Activated T-helper 1 cell treated with Interleukin-2 at 50 U/mL for 16 hours (primary cell): ENCODE data around the gene PRDM7.

Experiments
- DNase-seq: peaks from one replicate; pipeline ENCODE4 v3.0.0-alpha.2; 2020; ENCODE audit warnings: low read depth

Gene PRDM7

DNA sequence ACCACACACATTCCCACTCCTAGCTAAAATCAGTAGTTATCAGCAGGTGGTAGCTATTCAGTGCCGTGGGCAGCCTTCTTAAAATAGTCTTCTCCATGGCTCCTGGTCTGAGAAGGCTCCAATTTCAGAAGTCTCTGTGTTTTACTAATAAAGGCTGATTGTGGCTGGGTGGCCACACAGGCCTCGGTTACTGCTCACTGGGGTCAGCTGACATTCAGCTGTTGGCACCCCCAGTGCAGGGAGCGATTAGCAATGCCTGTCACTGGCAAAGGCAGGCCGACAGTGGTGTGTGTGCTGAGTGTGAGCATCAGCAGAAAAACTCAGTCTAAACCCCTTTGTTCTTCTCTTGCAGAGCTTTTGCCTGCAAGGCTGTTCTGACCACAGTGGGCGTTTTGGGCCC, 41.2 kb downstream of the PRDM7 start:
- no peak for DNase-seq

DNA sequence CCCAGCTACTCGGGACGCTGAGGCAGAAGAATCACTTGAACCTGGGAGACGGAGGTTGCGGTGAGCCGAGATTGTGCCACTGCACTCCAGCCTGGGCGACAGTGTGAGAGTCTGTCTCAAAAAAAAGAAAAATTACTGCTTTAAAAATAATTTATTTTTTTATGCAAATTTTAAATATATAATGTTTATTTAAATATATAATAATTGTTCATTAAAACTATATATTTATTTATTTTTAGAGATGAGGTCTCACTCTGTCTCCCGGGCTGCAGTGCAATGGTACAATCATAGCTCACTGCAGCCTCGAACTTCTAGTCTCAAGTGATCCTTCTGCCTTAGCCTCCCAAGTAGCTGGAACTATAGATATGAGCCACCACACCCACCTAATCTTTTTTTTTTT, 42.6 kb downstream of the PRDM7 start:
- DNase-seq = no peak

DNA sequence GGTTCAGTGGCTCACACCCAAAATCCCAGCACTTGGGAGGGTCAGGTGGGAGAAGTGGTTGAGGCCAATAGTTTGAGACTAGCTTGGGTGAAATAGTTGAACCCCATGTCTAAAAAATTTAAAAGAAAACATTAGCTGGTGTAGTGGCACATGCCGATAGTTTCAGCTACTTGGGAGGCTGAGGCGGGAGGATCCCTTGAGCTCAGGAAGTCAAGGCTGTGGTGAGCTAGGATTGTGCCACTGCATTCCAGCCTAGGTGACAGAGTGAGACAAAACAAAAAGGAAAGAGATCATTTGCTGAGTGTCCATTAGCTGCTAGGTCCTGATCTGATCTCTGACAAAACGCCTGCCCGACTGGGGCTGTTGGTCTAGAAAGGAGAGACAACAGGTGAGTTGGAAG, 43.7 kb downstream of the PRDM7 start:
- DNase-seq = no peak

DNA sequence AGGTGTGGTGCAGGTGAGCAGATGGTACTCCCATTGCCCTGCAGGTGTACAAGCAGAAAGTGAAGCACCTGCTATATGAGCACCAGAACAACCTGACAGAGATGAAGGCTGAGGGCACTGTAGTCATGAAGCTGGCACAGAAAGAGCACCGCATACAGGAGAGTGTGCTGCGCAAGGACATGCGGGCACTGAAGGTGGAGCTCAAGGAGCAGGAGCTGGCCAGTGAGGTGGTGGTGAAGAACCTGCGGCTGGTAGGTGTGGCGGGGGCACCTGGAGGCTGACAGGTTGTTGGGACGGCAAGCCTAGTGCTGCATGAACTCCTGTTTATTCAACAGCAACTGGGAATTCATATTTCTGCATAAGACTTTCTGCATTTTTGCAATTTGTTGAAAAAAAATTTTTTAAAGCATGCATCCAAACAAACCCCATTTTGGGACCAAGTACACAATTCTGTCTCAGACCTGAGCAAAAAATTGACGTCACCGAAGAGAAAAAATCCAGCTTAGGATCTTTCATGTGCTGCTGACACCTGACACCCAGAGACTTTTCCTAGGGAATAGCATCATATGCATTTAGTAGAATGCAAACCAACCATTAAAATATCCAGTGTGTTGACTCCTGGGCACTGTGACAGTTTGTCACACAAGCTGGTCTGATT, 44.3 kb downstream of the PRDM7 start:
- DNase-seq = no peak

DNA sequence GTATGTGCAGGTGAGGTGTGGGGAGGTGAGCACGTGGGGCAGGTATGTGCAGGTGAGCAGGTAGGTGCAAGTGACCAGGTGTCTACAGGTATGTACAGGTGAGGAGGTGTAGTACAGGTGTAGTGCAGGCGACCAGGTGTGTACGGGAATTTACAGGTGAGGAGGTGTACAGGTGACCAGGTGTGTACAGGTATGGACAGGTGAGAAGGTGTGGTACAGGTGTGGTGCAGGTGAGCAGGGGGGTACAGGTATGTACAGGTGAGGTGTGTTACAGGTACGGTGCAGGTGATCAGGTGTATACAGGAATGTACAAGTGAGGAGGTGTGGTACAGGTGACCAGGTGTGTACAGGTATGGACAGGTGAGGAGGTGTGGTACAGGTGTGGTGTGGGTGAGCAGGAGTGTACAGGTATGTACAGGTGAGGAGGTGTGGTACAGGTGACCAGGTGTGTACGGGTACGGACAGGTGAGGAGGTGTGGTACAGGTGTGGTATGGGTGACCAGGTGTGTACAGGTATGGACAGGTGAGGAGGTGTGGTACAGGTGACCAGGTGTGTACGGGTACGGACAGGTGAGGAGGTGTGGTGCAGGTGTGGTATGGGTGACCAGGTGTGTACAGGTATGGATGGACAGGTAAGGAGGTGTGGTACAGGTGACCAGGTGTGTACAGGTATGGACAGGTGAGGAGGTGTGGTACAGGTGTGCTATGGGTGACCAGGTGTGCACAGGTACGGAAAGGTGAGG, 45.0 kb downstream of the PRDM7 start:
- DNase-seq = no peak

DNA sequence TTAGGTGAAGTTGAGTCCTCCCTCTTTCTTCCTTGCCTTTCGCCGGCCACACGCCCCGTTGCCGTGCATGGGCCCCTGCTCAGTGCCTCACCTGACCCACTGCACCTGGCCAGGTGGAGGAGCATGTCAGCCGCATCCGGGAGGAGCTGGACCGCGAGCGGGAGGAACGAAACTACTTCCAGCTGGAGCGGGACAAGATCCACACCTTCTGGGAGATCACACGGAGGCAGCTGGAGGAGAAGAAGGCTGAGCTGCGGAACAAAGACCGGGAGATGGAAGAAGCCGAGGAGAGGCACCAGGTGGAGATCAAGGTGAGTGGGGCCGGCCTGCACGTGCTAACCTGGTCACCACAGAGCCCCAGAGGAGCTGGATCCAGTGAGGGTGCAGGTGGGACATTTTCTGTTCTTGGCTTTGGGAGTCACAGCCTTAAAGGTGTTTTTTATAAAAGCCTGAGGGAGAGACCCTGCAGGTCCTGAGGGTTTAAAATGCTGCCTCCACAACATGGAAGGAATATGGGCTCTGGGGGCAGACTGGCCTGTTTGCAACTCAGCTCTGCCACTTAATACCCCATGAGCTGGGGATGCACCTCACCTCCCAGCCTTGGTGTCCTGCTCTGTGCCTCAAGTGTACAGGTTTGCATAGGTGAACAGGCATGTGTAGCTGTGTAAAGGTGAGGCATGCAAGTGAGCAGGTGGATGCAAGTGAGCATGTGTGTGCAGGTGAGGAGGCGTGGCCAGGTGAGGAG, 45.8 kb downstream of the PRDM7 start:
- no peak for DNase-seq

DNA sequence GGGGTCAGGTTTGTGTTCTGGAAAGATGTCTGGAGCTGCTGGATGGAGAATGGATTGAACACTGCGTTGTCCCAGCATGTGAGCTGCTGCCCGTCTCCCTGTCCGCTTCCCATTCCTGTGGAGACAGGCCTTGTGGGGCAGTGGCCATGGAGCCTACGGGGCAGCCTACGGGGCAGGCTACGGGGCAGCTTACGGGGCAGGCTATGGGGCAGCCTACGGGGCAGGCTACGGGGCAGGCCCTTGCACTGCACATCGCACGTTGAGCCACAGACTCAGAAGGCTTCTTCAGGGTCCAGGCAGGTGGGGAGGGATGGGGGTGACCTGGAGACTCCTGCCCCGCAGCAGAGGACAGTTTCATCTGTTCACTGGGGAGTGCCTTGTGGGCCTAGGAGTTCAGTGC, 48.1 kb downstream of the PRDM7 start:
- DNase-seq = no peak

DNA sequence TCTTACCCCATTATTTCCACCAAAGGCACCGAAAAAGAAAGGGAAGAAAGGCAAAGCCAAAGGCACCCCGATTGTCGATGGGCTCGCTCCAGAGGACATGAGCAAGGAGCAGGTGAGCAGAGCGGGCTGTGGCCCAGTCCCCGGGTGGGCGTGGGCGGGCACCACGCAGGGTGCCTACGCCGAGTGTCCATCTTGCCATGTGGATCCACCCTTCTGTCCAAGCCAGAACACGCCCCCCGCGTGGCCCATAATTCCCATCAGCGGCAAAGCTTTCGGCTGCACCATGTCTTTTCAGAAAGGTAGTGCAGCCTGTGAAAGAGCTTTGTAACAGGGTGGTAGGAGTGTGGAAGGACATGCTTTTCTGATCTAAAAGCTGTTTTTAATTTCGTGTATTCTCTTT, 49.5 kb downstream of the PRDM7 start:
- no peak for DNase-seq

DNA sequence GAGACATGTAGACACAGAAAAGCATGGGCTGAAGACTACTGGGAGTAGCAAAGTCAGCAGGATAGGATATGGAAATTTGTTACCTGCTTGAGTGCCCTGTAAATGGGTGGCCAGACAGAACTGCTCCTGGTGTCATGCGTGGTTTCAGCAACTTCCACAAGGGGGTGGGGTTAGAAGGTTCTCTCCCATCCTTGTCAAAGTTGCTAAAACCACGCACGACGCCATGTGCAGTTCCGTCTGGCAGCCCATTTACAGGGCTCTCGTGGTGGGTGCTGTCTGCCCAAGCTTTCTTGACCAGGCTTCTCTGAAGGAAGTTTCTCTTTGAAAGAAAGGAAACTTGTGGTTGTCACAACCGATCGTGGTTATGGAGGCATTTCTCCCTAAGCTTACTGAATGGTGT, 51.0 kb downstream of the PRDM7 start:
- DNase-seq = no peak

DNA sequence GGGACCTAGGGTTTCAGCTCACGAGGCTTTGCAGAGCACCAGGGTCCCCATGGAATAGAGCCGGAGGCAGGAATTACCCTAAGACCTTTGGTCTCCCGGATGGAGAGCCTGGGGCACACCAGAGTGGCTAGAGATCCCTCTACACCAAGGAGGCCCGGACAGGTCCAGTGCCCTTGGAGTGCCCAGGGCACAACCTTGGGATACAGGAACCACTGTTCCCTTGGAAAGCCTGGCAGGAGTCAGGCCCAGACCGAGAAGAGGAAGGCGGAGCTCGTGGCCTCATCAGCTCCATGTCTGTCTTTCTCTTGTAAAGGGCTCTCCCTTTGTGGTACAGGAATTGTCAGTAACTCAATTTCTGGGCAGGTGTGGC, 54.1 kb downstream of the PRDM7 start:
- DNase-seq = no peak

DNA sequence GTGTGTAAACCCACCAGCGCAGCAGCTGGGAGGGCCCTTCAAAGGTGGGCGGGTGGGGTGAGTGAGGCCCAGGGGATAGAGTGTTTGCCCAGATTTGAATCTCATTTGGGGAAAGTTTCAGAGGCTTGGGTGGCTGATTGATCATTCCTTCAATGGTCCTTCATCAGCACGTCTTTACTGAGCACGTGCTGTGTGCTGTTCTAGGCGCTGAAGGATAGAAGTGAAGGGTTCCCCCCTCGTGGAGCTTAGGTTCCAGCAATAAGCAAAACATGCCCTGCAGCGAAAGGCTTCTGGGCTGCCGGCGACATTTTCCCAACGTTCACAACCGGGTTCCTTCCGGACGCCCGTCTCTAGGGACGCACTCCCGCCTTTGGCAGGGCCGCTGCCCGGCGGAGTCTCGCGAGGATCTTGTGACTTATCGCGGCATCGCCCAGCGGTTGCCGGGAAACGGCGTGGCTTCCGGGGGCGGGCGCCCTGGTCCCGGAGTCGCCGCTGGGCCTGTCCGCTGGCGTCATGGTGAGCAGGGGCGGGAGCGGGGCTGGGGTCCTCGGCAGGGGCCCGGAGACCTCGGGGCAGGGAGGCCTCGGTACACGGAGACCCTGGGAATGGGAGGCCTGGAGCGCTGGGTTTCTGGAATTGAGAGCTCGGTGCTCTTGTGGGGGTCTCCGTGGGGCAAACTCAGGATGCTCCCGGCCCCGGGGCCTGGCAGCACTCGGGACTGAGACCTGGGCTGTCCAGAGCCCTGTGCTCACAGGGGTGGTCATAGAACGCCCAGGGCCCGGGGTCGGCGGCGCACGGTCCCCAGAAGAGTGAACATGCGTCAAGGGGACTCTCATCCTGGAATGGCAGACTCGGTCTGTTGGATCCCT, 54.7 kb downstream of the PRDM7 start:
- peak; percentile 59 for DNase-seq

DNA sequence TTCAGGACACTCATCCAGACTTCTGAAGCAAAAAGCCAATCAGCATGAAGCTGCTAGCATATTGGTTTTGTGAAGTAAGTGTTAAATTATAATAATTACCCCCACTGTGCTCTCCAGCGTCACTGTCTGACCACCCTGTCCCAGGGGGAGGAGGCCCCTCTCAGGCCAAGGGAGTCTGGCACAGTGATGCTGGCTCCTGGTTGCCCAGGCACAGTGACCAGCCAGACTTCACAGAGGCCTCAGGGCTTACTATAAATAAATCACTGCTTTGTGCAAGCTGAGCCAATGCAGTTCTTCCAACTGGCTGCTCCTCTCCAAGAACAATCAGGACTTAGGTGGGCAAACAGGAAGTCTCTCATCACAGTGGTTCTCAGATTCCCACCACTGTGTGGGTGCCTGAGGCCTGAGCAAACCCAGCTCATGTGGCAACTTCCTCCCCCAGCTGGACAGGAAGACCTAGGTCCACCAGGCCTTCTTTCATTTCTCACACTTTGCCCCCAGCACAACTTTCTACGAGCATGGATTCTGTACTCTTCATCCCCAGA, 56.2 kb downstream of the PRDM7 start:
- no peak for DNase-seq

DNA sequence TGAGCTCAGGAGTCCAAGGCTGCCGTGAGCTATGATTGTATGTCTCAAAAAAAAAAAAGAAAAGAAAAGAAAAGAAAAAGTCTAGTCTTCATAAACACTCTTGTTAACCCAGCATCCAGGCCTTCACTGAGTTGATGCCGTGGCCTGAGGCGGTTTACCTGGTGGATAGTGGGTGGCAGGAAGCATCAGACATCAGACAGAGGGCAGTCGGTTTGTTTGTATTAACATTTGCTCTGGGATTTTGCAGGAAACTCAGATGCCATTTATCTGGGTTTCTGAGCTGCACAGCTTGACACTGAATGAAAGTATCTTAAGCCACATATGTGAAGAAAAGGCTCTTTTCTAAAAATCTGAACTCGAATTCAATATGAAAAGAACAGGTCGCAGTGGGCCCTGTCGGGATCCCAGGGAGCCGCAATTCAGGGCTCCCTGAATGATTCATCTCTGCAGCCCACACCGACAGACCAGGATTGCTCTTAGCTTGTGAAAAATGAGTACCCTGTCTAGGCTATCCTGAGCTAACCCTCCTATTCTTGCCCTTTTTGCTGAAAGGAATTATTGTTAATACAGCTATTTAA, 56.8 kb downstream of the PRDM7 start:
- DNase-seq = no peak

DNA sequence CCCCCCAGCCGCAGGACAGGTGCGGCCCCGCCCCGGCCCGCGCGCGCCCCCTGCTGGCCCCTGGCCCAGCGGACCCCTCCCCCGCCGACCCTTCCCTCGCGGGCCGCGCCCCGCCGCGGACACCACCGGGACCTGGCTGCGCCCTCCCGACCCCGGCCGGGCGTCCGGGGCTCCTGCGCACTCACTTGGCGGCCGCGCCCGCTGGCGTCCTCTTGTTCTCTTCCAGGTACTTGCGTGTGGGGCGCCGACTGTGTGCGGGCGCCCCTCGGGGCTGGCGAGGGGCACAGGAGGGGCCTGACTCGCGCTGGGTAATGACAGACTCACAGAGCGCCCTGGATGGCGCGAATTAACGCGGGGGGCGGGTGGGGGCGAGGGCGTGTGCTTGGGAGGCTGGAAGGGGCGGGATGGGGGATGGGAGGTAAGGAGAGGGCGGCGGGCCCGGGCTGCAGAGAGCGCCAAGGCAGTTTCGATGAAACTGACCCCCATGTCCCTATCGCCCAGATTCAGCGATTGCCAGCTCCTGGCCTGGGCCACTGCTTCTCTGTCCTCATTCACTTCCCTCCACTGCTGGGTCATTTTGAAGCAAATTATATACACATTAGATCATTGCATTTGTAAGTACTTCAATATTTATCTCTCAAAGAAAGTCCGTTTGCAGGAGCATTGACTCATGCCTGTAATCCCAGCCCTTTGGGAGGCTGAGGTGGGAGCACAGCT, 57.4 kb downstream of the PRDM7 start:
- DNase-seq = peak; percentile 38

DNA sequence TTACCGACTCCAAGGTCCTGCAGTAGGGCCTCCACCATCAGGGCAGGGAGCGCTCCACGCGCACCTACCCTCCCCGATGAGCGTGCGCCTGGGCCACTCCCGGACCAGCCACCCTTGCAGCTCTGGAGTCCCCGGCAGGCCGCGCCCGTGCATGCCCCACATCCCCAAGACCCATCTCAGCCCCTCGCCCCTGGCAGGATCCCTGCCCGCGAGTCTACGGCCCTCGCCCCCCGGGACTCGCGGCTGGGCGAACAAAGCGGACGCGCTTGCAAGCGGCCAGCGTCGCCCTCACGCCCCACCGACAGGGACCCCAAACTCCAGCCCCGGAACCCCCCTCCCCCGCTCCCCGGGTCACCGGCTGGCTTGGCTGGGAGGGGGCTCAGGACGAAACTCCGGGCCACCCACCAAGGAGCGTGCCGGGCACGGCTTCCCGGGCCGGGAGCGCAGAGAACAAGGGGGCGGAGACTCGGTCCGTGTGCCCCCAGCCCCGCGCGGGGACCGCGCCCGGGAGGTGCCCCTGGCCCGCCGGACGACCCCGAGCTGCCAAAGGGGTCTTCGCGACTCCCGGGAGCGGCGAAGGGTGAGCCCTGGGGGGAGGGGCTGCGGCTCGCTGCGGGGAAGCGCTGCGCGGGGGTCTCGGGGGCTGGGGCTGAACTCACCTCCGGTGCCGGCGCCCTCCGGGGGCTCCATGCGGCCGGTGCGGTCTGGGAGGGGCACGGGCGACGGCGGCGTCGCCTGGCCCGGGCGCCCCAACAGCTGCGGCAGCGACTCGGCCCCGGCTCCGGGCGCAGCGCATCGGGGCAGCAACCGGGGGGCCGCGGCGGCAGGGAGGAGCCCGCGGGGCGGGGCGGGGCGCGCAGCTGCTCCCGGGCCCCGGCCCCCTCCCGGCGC, 58.2 kb downstream of the PRDM7 start, which contains the start of gene DBNDD1:
Gene DBNDD1, minus strand, starts transcription at position 805 of the 891 bp plus-strand sequence. Its CDS starts 115 bp downstream, at position 690.
- DNase-seq = no peak

DNA sequence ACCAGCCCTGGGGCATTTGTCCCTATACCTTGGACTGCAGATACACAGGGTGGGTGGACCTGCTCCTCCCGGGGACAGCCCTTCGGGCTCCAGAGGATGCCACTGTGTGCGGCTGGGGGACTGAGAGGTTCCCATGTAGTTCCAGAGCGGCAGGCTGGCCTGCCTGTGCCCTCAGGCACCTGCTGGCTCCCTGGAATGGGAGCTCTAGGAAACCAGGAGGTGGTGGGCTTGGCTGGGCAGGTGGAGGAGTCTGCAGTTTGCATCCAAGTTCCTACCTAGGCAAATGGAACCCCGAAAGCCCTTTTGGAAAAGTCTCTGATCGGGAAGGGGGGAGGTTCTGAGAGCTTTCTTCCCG, 58.9 kb downstream of the PRDM7 start:
- no peak for DNase-seq

DNA sequence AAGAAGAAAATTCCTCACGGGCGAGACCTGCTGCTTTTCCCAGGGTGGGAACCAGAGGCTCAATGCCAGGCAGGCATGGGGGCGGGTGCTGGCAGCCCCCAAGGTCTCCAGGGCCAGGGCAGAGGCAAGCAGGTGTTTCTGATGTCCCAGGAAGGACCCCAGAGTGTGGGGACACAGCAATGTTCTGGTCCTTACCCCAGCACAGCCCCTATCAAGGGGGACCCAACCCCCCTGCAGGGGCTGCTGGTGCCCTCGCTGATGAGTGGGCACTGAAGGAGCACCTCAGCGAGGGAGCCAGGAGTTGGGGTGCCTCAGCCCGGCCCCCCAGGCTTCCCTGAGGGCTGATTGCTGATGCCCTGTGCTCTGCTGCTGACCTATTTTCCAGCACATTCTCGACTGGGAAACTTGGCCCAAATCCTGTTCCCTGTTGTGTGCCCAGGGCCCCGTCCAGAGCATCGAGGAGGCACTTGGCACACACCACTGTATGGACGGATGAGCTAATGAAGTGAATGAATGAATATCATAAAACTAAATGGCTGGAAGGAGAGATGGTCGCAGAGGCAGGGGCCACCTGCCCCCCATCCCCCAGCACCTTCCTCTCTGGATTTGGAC, 60.7 kb downstream of the PRDM7 start:
- DNase-seq = no peak

DNA sequence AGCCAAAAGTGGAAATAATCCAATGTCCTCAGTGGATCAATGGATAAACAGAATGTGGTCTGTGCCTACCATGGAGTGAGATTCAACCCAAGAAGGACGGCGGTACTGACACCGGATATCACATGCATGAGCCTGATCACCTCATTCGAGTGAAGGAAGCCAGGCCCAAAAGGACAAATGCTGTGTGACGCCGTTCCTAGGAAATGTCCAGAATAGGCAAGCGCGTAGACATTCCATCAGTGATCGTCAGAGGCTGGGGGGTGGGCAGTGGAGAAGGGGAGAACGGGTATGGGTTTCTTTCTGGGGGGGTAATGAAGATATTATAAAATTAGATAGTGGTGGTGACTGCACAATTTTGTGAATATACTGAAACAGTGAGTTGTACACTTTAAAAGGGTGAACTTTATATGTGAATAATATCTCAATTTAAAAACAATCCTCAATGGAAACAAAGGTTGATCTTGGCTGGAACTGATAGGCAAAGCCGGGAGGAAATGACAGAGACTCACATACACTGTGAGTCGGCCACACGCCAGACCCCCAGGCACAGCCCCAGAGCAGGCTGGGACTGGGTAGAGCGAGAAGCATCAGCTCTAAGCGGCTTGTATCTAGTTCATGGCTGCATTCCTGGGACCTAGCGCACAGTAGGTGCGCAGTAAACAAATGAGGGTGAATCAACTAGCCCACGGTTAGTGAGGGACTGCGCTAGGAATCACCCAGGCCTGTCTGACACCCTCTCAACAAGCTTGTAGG, 61.4 kb downstream of the PRDM7 start:
- no peak for DNase-seq
